ENCODE data around the gene POU2AF1.

POU2AF1 gene, protein sequence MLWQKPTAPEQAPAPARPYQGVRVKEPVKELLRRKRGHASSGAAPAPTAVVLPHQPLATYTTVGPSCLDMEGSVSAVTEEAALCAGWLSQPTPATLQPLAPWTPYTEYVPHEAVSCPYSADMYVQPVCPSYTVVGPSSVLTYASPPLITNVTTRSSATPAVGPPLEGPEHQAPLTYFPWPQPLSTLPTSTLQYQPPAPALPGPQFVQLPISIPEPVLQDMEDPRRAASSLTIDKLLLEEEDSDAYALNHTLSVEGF

DNA sequence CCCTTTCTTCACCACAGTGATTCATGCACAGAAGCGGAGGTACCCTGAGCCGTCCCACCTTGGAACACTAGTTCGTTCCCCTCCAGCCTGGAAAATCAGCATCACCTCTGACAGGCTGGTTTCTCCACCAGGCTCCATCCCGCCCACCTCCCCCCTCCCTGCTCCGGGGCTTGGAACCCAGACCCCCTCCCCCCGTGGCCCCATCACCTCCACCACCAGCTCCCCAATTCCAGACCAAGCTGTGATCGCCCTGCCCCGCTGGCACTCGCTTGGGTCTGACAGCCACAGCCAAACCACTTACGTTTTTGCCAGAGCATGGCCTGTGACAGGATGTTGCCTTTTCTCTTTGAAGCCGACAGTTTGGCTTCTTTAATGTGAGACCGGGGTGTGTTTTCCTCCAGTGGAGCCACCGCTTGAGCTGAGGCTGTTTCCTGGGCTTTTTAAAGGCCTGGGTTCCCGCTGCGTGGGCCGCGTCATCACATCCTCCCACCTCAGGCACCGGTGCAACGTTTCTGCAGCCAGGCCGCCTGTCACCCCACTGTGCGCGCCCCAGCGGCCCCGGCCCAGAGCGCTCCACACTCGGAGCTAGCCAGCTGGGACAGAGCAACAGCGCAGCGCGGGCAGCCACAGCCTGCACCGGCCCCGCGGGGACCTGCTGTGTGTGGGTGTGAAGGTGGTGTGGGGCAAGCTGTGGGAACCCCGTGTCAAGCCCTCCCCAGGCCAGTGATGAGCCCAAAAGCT, at the start of gene POU2AF1:
TSS of gene POU2AF1 (minus strand) at position 415 of the 741 bp plus-strand sequence. CDS start at position 317, 98 bp downstream.
- Histone ChIP-seq H3K4me3 (ENCODE audit: low read length) (no peak within 1 kb of the TSS), H3K4me1 (ENCODE audit: control insufficient read depth, low read depth, low read length) (no peaks in the 10 kb centered on the region), H3K36me3 (ENCODE audit: control insufficient read depth, low read depth, low read length) (no peaks in the 10 kb centered on the region), H3K9me3 (ENCODE audit: control insufficient read depth, low read depth, low read length) (no peaks in the 10 kb centered on the region), H3K27ac (ENCODE audit: low read length) (no peak within 1 kb of the TSS), H3K27me3 (ENCODE audit: control insufficient read depth, insufficient read depth, low read length) (no peaks in the 10 kb centered on the region), H3K9ac (ENCODE audit: low read length) (no peak within 1 kb of the TSS)

DNA sequence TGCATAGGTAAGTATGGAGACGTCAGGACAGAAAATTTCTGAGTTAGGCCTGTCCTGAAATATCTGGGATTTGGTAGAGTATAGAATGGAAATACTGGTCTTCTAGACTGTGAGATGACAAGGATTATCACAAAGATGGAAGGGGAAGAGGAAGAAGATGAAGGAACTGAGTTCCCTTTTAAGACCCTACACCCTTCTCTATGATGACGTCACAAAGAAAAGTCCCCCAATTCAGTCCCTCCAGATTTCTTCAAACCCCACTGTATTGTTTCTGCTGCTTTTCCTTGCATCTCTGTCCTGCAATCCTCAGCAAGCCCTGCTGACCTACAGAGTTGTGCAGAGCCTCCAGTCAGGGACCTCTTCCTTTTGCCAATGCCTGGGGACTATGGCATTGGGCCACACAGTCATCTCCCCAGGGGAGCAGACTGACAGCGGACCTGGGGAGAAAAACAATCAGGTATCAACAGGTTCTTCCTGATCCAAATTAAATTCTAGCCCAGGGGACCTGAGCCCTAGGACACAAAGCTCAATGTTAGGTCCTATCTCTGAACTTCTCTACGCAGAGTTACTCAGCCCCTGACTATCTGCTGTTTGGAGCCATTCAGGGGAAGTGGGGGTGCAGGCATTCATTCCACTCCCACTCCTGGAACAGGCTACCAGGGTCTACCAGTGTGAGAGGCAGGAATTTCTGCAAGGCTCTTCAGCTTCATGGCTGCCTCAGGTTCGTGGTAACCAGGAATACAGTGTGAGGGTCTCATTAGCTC, 49.2 kb upstream of the POU2AF1 start:
- H3K4me3 ChIP-seq (ENCODE audit: low read length) = no peak overlapping the region
- H3K36me3 ChIP-seq (ENCODE audit: control insufficient read depth, low read depth, low read length) = no peaks in the 10 kb centered on the region
- H3K4me1 ChIP-seq (ENCODE audit: control insufficient read depth, low read depth, low read length) = no peaks in the 10 kb centered on the region
- H3K9me3 ChIP-seq (ENCODE audit: control insufficient read depth, low read depth, low read length) = no peaks in the 10 kb centered on the region
- H3K27ac ChIP-seq (ENCODE audit: low read length) = no peak overlapping the region
- H3K27me3 ChIP-seq (ENCODE audit: control insufficient read depth, insufficient read depth, low read length) = no peaks in the 10 kb centered on the region
- H3K9ac ChIP-seq (ENCODE audit: low read length) = no peak overlapping the region

DNA sequence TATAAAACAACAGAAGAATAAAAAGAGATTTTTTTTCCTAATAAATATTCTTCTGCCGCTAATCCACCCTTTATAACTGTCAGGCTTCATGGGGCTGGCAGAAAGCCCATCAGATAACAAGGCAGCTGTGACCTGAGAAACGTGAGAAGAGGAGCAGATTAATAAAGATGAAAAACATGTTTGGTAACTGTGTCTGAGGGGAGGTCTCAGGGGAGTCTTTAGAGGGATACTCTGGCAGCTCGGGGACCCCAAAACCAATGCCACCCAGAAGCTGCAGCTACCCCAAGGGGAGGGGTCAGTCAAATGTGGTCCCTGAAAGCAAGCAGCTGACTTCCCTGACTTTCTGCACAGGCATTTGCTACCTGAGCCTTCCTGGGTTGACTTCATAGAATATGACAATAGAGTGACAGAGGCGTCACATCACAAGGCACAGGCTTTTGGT, 48.4 kb upstream of the POU2AF1 start:
- Histone ChIP-seq H3K4me1 (ENCODE audit: control insufficient read depth, low read depth, low read length) (no peaks in the 10 kb centered on the region), H3K9me3 (ENCODE audit: control insufficient read depth, low read depth, low read length) (no peaks in the 10 kb centered on the region), H3K36me3 (ENCODE audit: control insufficient read depth, low read depth, low read length) (no peaks in the 10 kb centered on the region), H3K27me3 (ENCODE audit: control insufficient read depth, insufficient read depth, low read length) (no peaks in the 10 kb centered on the region), H3K27ac (ENCODE audit: low read length) (no peak overlapping the region), H3K4me3 (ENCODE audit: low read length) (no peak overlapping the region), H3K9ac (ENCODE audit: low read length) (no peak overlapping the region)

DNA sequence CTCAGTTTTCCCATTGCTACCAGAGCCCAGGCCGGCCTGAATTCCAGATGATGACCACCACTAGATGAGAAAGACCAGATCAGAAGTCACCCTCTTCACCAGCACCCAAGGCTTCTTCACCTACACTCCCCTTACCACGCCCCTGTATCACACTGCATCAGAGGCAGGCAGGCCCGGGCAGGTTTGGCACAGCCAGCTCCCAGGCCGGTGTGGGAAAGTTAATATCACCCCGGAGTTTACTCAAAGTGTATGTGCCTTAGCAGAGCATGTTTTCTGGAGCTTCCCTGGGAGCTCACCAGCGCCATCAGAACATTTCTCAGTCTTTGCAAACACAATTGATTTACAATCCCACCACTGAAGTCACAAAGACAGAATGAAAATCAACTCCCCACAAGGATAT, 47.5 kb upstream of the POU2AF1 start:
- no peak overlapping the region for H3K27ac ChIP-seq (ENCODE audit: low read length)
- no peak overlapping the region for H3K4me3 ChIP-seq (ENCODE audit: low read length)
- H3K4me1 ChIP-seq (ENCODE audit: control insufficient read depth, low read depth, low read length) = no peaks in the 10 kb centered on the region
- no peaks in the 10 kb centered on the region for H3K9me3 ChIP-seq (ENCODE audit: control insufficient read depth, low read depth, low read length)
- H3K27me3 ChIP-seq (ENCODE audit: control insufficient read depth, insufficient read depth, low read length) = no peaks in the 10 kb centered on the region
- H3K9ac ChIP-seq (ENCODE audit: low read length) = no peak overlapping the region
- no peaks in the 10 kb centered on the region for H3K36me3 ChIP-seq (ENCODE audit: control insufficient read depth, low read depth, low read length)

DNA sequence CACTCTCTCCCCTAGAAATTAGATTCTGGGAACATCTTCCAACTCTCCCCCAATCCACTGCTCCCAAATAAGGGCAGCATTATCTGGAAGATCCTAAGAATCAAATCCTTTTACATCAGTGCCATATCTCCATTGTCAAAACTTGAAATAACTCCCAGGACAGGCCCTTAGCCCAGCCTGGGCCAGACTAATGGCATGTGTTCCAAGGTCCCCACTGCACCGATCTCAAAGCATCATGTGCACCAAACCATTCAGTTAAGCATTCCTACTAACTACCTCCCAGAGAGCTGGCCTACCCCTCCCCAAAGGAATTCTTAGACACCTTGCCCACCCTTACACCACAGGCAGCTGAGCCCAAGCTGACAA, 44.2 kb upstream of the POU2AF1 start:
- H3K4me3 ChIP-seq (ENCODE audit: low read length) = no peak overlapping the region
- H3K36me3 ChIP-seq (ENCODE audit: control insufficient read depth, low read depth, low read length) = no peaks in the 10 kb centered on the region
- H3K9me3 ChIP-seq (ENCODE audit: control insufficient read depth, low read depth, low read length) = no peaks in the 10 kb centered on the region
- H3K27me3 ChIP-seq (ENCODE audit: control insufficient read depth, insufficient read depth, low read length) = no peaks in the 10 kb centered on the region
- H3K27ac ChIP-seq (ENCODE audit: low read length) = no peak overlapping the region
- H3K4me1 ChIP-seq (ENCODE audit: control insufficient read depth, low read depth, low read length) = no peaks in the 10 kb centered on the region
- H3K9ac ChIP-seq (ENCODE audit: low read length) = no peak overlapping the region

DNA sequence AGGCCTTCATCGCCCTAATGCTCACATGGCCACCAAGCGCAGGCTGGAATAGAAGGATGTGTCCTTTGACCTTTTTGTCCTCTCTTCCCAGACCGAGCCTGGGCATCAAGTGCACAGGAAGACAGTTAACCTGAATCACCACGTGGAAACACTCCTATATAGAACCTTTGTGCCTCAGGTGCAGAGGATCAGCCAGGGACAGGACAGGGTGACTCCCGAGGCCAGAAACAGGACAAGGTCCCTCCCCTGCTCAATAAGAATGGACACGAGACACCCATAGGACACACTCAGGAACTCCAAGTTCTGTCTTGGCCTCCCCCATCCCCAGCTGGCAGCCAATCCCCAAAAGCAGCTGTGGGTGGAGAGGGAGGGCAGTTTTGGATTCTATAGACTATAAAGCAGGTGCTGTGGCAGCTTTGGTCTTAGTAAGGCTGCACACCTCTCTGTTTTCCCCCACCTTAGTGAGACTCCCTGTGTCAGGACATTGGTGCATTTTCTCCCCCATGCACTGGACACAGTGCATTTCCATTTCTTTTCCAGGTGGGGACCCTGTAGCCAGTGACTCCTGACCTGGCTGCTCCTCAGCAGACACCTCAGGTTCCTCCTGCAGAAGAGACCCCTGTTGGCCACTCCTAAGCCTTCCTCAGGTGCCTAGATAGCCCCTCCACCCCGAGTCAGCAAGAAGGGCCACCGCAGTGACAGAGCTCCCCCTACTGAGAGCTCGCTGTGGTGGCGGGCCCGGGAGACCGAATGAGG, 43.6 kb upstream of the POU2AF1 start:
- H3K27me3 ChIP-seq (ENCODE audit: control insufficient read depth, insufficient read depth, low read length) = no peaks in the 10 kb centered on the region
- no peak overlapping the region for H3K27ac ChIP-seq (ENCODE audit: low read length)
- no peaks in the 10 kb centered on the region for H3K4me1 ChIP-seq (ENCODE audit: control insufficient read depth, low read depth, low read length)
- no peaks in the 10 kb centered on the region for H3K9me3 ChIP-seq (ENCODE audit: control insufficient read depth, low read depth, low read length)
- H3K4me3 ChIP-seq (ENCODE audit: low read length) = no peak overlapping the region
- no peaks in the 10 kb centered on the region for H3K36me3 ChIP-seq (ENCODE audit: control insufficient read depth, low read depth, low read length)
- no peak overlapping the region for H3K9ac ChIP-seq (ENCODE audit: low read length)

DNA sequence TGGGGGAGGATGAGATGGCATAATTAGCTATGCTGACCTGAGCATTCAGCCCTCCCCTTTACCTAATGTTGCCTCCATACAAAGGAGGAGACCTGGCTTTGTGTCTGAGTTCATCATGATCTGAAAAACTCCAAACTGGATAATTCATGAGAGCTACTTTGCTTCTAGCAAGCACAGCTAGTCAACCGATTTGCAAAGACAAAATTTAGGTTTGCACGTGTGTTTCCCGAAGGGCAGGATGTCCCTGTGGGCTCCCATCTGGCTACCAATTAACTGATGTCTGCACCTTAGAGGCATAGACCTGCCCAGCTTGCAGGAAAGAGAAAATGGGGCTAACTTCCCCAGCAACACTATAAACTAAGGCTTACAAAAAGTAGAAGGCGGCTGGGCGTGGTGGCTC, 42.2 kb upstream of the POU2AF1 start:
- H3K9me3 ChIP-seq (ENCODE audit: control insufficient read depth, low read depth, low read length) = no peaks in the 10 kb centered on the region
- no peak overlapping the region for H3K9ac ChIP-seq (ENCODE audit: low read length)
- no peaks in the 10 kb centered on the region for H3K4me1 ChIP-seq (ENCODE audit: control insufficient read depth, low read depth, low read length)
- H3K36me3 ChIP-seq (ENCODE audit: control insufficient read depth, low read depth, low read length) = no peaks in the 10 kb centered on the region
- no peak overlapping the region for H3K4me3 ChIP-seq (ENCODE audit: low read length)
- H3K27ac ChIP-seq (ENCODE audit: low read length) = no peak overlapping the region
- H3K27me3 ChIP-seq (ENCODE audit: control insufficient read depth, insufficient read depth, low read length) = no peaks in the 10 kb centered on the region

DNA sequence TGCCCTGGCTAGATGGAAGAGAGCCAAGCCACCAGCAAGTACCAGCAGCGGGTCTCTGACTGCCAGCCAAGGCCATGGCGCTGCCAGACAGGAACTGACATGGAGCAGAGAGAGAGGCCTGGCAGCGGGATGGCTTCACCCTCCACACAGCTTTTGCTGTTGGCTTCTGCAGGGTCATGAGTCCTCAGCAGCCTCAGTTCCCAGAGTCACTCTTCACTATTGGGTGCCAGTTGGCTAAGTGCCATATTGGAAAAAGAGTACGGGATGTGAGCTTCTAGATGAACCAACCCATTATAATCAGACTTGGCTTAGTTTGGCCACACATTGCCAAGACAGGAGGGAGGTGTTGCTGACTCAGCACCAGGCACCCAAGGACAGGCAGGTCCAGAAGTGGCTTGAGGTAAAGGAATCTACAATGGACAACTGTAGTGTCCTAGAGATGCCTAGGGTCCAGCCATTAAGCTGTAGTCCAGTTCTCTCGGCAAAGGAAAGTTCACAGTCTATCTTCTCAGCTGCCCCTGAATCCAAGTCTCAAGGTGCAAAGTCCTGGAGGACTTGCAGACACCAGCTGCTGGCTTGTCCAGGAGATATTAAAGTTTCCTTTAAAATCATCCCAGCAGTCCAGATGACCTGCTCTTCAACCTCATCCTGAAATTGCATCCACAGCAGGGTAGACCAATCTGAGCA, 40.7 kb upstream of the POU2AF1 start:
- Histone ChIP-seq H3K9ac (ENCODE audit: low read length) (no peak overlapping the region), H3K27ac (ENCODE audit: low read length) (no peak overlapping the region), H3K4me3 (ENCODE audit: low read length) (no peak overlapping the region), H3K27me3 (ENCODE audit: control insufficient read depth, insufficient read depth, low read length) (no peaks in the 10 kb centered on the region), H3K4me1 (ENCODE audit: control insufficient read depth, low read depth, low read length) (no peaks in the 10 kb centered on the region), H3K36me3 (ENCODE audit: control insufficient read depth, low read depth, low read length) (no peaks in the 10 kb centered on the region), H3K9me3 (ENCODE audit: control insufficient read depth, low read depth, low read length) (no peaks in the 10 kb centered on the region)

DNA sequence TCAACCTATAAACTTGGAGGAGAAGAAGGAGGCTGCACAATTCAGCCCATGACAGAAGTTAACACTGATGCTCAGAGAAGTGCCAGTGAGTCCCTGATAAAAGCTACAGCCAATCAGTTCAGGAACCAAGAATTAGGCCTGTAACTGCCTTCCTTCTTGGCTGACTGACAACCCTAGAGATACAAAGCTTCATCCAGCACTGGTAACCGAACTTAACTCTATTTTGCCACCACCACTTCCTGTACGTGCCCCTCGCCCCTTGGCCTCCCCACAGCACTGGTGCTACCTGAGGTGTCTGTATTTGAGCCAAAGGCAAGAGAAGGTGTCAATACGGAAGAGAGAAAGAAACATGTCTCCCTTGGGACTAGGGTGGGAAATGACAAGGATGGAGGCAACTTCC, 40.1 kb upstream of the POU2AF1 start:
- Histone ChIP-seq H3K4me1 (ENCODE audit: control insufficient read depth, low read depth, low read length) (no peaks in the 10 kb centered on the region), H3K4me3 (ENCODE audit: low read length) (no peak overlapping the region), H3K36me3 (ENCODE audit: control insufficient read depth, low read depth, low read length) (no peaks in the 10 kb centered on the region), H3K27me3 (ENCODE audit: control insufficient read depth, insufficient read depth, low read length) (no peaks in the 10 kb centered on the region), H3K27ac (ENCODE audit: low read length) (no peak overlapping the region), H3K9ac (ENCODE audit: low read length) (no peak overlapping the region), H3K9me3 (ENCODE audit: control insufficient read depth, low read depth, low read length) (no peaks in the 10 kb centered on the region)

DNA sequence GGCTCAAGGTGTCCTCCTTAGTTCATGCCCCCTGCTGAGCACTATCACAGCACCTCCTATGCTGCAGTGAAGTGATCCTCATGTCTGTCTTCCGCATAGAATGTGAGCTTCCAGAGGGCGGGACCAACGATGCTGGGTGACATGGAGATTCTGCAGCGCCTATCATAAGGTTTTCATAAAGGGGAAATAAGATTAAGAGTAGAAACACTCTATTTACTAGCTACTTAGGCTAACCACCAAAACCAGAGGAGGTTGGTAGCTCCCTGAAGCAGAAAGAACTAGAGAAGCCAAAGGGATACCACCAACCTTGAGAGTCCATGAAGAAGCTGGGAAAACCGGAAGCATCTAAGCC, 39.3 kb upstream of the POU2AF1 start:
- Histone ChIP-seq H3K4me1 (ENCODE audit: control insufficient read depth, low read depth, low read length) (no peaks in the 10 kb centered on the region), H3K27ac (ENCODE audit: low read length) (no peak overlapping the region), H3K36me3 (ENCODE audit: control insufficient read depth, low read depth, low read length) (no peaks in the 10 kb centered on the region), H3K9ac (ENCODE audit: low read length) (no peak overlapping the region), H3K4me3 (ENCODE audit: low read length) (no peak overlapping the region), H3K9me3 (ENCODE audit: control insufficient read depth, low read depth, low read length) (no peaks in the 10 kb centered on the region), H3K27me3 (ENCODE audit: control insufficient read depth, insufficient read depth, low read length) (no peaks in the 10 kb centered on the region)
